AG04449 (cell line): ENCODE measurements around the gene SPACA7.

Source experiments
- CTCF ChIA-PET: fragments of 350-600 bp; formaldehyde crosslinking; extraction: SDS; loops from one replicate; lab custom pipeline; 2021; ENCODE audit warnings: antibody characterized with exemption; lab: Yijun Ruan, JAX
- POLR2A ChIA-PET: fragments of 400-600, 350-600 bp; formaldehyde crosslinking; extraction: SDS; loops from one replicate; lab custom pipeline; 2020; ENCODE audit warnings: antibody characterized with exemption, inconsistent platforms; lab: Yijun Ruan, JAX
- DNase-seq: peaks from one replicate; pipeline ENCODE4 v3.0.0-alpha.2; 2010; ENCODE audit warnings: low read depth, low spot score
- H3K4me3 ChIP-seq: 2 replicates; pipeline ENCODE4 v1.5.1; 2011; ENCODE audit warnings: low read depth, mild to moderate bottlenecking, control low read depth, low read length
- TF ChIP-seq, protein P1 (sequence below): IDR thresholded peaks from one replicate; pipeline ENCODE4 v1.5.1; 2011; ENCODE audit warnings: mild to moderate bottlenecking, moderate library complexity, low read length, control low read depth, inconsistent platforms; ENCODE audit not compliant: insufficient read depth; ENCODE audit errors: missing control alignments

SPACA7 gene

GRCh38 chr13:112446347-112446861 lies 70.2 kb downstream of the SPACA7 start:
- ChIA-PET CTCF (interaction anchor here (1.1 to 5.0 kb wide), 2 partner anchors 11 to 972 kb away, joined by 3 to 44 read pairs; no protein-coding TSS in a partner anchor), POLR2A (no interaction called here)
- DNase-seq = no peak
- TF ChIP-seq, protein P1, sequence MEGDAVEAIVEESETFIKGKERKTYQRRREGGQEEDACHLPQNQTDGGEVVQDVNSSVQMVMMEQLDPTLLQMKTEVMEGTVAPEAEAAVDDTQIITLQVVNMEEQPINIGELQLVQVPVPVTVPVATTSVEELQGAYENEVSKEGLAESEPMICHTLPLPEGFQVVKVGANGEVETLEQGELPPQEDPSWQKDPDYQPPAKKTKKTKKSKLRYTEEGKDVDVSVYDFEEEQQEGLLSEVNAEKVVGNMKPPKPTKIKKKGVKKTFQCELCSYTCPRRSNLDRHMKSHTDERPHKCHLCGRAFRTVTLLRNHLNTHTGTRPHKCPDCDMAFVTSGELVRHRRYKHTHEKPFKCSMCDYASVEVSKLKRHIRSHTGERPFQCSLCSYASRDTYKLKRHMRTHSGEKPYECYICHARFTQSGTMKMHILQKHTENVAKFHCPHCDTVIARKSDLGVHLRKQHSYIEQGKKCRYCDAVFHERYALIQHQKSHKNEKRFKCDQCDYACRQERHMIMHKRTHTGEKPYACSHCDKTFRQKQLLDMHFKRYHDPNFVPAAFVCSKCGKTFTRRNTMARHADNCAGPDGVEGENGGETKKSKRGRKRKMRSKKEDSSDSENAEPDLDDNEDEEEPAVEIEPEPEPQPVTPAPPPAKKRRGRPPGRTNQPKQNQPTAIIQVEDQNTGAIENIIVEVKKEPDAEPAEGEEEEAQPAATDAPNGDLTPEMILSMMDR = no peak
- no peak overlapping the region for H3K4me3 ChIP-seq

- CTCF ChIA-PET = interaction anchor here (5.0 kb wide), 1 partner anchor 972 kb away, joined by 44 read pairs; no protein-coding TSS in a partner anchor
- DNase-seq = no peak
- TF ChIP-seq, protein P1 = no peak
- no peak overlapping the region for H3K4me3 ChIP-seq
- POLR2A ChIA-PET = no interaction called here
Measured at GRCh38 chr13:112446867-112447266, 70.7 kb downstream of the SPACA7 start.

- no peak overlapping the region for H3K4me3 ChIP-seq
- POLR2A ChIA-PET = no interaction called here
- CTCF ChIA-PET = no interaction called here
- no peak for DNase-seq
- TF ChIP-seq, protein P1 = no peak
Measured at GRCh38 chr13:112447306-112447705, 71.2 kb downstream of the SPACA7 start.

DNA sequence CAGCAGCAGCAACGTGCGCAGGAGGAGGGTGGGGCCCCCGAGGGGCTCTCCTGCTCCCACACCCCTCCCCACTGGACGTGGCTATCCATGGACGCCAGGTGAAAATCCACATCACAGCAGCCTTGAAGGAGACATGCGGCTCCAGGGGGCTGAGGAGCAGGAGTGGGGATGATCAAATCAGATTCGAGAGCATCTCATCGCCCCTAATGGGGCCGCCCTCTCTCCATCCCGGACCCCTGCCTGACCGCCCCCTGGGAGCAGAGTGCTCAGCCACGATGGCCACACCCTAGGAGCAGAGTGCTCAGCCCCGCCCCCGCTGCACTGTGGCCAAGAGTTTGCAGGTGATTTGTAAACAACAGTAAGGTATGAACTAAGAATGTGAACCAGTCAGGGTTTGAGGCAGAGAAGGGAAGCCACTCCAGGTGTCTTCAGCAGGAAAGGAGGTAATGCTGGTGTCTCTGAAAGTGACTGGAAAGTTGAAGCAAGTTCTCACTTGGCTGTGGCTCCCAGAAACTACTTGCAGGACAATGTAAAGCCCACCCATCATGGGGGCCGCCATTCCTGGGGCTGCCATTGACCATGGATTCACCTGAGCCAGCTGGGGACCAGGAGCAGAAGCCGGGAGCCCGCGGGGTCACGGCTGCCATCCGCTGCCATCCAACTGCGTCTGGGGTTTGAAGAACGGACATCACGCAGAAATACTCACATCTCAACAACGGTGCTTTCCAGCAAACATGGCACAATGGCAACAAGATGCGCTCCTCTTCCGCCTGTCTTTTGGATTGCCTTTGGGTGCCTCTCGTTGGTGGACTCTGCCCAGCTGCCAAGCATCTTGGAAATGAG lies 71.8 kb downstream of the SPACA7 start:
- CTCF ChIA-PET = no interaction called here
- TF ChIP-seq, protein P1 = no peak
- no peak overlapping the region for H3K4me3 ChIP-seq
- POLR2A ChIA-PET = no interaction called here
- no peak for DNase-seq

GRCh38 chr13:112448621-112449544 lies 72.7 kb downstream of the SPACA7 start:
- DNase-seq = no peak
- POLR2A ChIA-PET = no interaction called here
- TF ChIP-seq, protein P1 = no peak
- CTCF ChIA-PET = interaction anchor here (1.0 kb wide), 1 partner anchor 975 kb away, joined by 3 read pairs; no protein-coding TSS in a partner anchor
- no peak overlapping the region for H3K4me3 ChIP-seq
